ENCODE data around the gene FAM200A.

FAM200A gene

GRCh38 chr7:99551767-99552463 is at the start of gene FAM200A:
TSS of gene FAM200A (minus strand) at chr7:99552114. CDS start at chr7:99548407, 3,707 bp downstream.
- peak within 1 kb of the TSS; percentile 11 for H3K27ac ChIP-seq (ENCODE audit: extremely low read depth, low read depth, low read length)
- TF ChIP-seq ZNF777 (tag by site-specific recombination; IDR thresholded peaks at IDR 0.05; ENCODE audit: borderline replicate concordance) (no peak), IKZF3 (tag by site-specific recombination; IDR thresholded peaks at IDR 0.05) (peak; percentile 72; the same call in 1 of the 2 replicates), GLI4 (tag by site-specific recombination; IDR thresholded peaks at IDR 0.05) (0 out of 2 replicates have a peak, but pooled peaks have one; percentile 46), ZFP69B (tag by site-specific recombination; IDR thresholded peaks at IDR 0.05) (no peak), ZNF560 (tag by site-specific recombination; IDR thresholded peaks at IDR 0.05; ENCODE audit: borderline replicate concordance) (no peak), ZNF596 (tag by site-specific recombination; IDR thresholded peaks at IDR 0.05) (no peak), ZNF157 (tag by site-specific recombination; IDR thresholded peaks at IDR 0.05) (no peak), ZNF837 (tag by site-specific recombination; IDR thresholded peaks at IDR 0.05) (no peak), SCRT2 (tag by site-specific recombination; IDR thresholded peaks at IDR 0.05) (peak; percentile 58), ZNF114 (tag by site-specific recombination; IDR thresholded peaks at IDR 0.05) (no peak), ZFP3 (tag by site-specific recombination; IDR thresholded peaks at IDR 0.05; ENCODE audit: low read depth) (no peak), ZNF843 (tag by site-specific recombination; IDR thresholded peaks at IDR 0.05) (peak; percentile 34; the same call in 1 of the 2 replicates), ZNF561 (tag by site-specific recombination; IDR thresholded peaks at IDR 0.05; ENCODE audit: borderline replicate concordance) (peak; percentile 56; the same call in 1 of the 2 replicates), ZNF223 (tag by site-specific recombination; IDR thresholded peaks at IDR 0.05) (no peak), ZNF521 (tag by site-specific recombination; IDR thresholded peaks at IDR 0.05) (no peak), ZNF473 (tag by site-specific recombination; IDR thresholded peaks at IDR 0.05) (no peak), ZNF175 (tag by site-specific recombination; IDR thresholded peaks at IDR 0.05) (no peak), INSM2 (tag by site-specific recombination; IDR thresholded peaks at IDR 0.05) (no peak), ZNF211 (tag by site-specific recombination; IDR thresholded peaks at IDR 0.05; ENCODE audit: low read depth) (no peak), ZNF394 (tag by site-specific recombination; IDR thresholded peaks at IDR 0.05; ENCODE audit: borderline replicate concordance) (peak; percentile 67), KLF7 (tag by site-specific recombination; IDR thresholded peaks at IDR 0.05; ENCODE audit: borderline replicate concordance) (no peak), ZNF555 (tag by site-specific recombination; conservative IDR thresholded peaks at IDR 0.05) (no peak), PBX3 (CRISPR knock-in tag; IDR thresholded peaks at IDR 0.05) (no peak), ZNF354C (tag by site-specific recombination; IDR thresholded peaks at IDR 0.05; ENCODE audit: borderline replicate concordance, low read depth) (no peak), ZNF664 (tag by site-specific recombination; IDR thresholded peaks at IDR 0.05) (no peak), KLF10 (tag by site-specific recombination; IDR thresholded peaks at IDR 0.05) (no peak; the same call in 1 of the 2 replicates), ZSCAN30 (tag by site-specific recombination; IDR thresholded peaks at IDR 0.05) (peak; percentile 52; the same call in 1 of the 2 replicates), GFI1B (tag by site-specific recombination; IDR thresholded peaks at IDR 0.05) (no peak)
- TF ChIP-seq, protein P1, sequence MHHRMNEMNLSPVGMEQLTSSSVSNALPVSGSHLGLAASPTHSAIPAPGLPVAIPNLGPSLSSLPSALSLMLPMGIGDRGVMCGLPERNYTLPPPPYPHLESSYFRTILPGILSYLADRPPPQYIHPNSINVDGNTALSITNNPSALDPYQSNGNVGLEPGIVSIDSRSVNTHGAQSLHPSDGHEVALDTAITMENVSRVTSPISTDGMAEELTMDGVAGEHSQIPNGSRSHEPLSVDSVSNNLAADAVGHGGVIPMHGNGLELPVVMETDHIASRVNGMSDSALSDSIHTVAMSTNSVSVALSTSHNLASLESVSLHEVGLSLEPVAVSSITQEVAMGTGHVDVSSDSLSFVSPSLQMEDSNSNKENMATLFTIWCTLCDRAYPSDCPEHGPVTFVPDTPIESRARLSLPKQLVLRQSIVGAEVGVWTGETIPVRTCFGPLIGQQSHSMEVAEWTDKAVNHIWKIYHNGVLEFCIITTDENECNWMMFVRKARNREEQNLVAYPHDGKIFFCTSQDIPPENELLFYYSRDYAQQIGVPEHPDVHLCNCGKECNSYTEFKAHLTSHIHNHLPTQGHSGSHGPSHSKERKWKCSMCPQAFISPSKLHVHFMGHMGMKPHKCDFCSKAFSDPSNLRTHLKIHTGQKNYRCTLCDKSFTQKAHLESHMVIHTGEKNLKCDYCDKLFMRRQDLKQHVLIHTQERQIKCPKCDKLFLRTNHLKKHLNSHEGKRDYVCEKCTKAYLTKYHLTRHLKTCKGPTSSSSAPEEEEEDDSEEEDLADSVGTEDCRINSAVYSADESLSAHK (tag by site-specific recombination; IDR thresholded peaks at IDR 0.05) = 0 out of 2 replicates have a peak, but pooled peaks have one; percentile 30
- TF ChIP-seq, protein P2, sequence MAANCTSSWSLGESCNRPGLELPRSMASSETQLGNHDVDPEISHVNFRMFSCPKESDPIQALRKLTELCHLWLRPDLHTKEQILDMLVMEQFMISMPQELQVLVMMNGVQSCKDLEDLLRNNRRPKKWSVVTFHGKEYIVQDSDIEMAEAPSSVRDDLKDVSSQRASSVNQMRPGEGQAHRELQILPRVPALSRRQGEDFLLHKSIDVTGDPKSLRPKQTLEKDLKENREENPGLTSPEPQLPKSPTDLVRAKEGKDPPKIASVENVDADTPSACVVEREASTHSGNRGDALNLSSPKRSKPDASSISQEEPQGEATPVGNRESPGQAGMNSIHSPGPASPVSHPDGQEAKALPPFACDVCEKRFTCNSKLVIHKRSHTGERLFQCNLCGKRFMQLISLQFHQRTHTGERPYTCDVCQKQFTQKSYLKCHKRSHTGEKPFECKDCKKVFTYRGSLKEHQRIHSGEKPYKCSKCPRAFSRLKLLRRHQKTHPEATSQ (tag by site-specific recombination; IDR thresholded peaks at IDR 0.05) = peak; percentile 82; the same call in 1 of the 2 replicates
- TF ChIP-seq, protein P3, sequence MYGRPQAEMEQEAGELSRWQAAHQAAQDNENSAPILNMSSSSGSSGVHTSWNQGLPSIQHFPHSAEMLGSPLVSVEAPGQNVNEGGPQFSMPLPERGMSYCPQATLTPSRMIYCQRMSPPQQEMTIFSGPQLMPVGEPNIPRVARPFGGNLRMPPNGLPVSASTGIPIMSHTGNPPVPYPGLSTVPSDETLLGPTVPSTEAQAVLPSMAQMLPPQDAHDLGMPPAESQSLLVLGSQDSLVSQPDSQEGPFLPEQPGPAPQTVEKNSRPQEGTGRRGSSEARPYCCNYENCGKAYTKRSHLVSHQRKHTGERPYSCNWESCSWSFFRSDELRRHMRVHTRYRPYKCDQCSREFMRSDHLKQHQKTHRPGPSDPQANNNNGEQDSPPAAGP (tag by site-specific recombination; IDR thresholded peaks at IDR 0.05) = no peak; the same call in 1 of the 2 replicates

More at GRCh38 chr7:99551767-99552463, at the start of gene FAM200A:
- H3K4me3 ChIP-seq (ENCODE audit: low read depth, low read length) = peak within 1 kb of the TSS; percentile 97
- ChIA-PET POLR2A (interaction anchor here (0.9 to 1.2 kb wide), 6 partner anchors 8 to 65 kb away, joined by 3 to 17 read pairs (median 4); partner anchors contain the start of genes ZKSCAN5, ZNF394 and ZSCAN25), CTCF (interaction anchor here (1.2 kb wide), 2 partner anchors 12 to 65 kb away, joined by 3 to 5 read pairs; partner anchors contain the start of gene ZSCAN25)
- H3K9me3 ChIP-seq (ENCODE audit: control insufficient read depth, insufficient read depth, low read depth, low read length) = no peaks in the 10 kb centered on the region; the same call in 1 of the 2 replicates
- peaks cover 27 to 44% of the 10 kb centered on the region in 2 experiments for H3K36me3 ChIP-seq (ENCODE audit: control insufficient read depth in 2 of 2, insufficient read depth in 1 of 2, low read length in 2 of 2)
- H3K4me1 ChIP-seq (ENCODE audit: control insufficient read depth, insufficient read depth, low read length) = no peaks in the 10 kb centered on the region
